H1 (cell line): Measurements from ENCODE around the gene MED13. TPM values are rescaled to one million over a fixed set of nuclear protein-coding genes. Genes with fewer than 3 reads are reported as not detected.

Experiments
- BRCA1 ChIP-seq: IDR thresholded peaks from 2 replicates; pipeline ENCODE4 v1.6.1; 2012; ENCODE audit warnings: low read depth, low read length, improper control_type of control experiment
- CEBPB ChIP-seq: IDR thresholded peaks from 2 replicates; pipeline ENCODE4 v1.6.1; 2012; ENCODE audit warnings: low read depth, low read length
- CHD2 ChIP-seq: IDR thresholded peaks from 2 replicates; pipeline ENCODE4 v1.6.1; 2012; ENCODE audit warnings: low read length, improper control_type of control experiment
- CHD7 ChIP-seq: fragments of 300-600 bp; sonication (generic); IDR thresholded peaks from 2 replicates; pipeline ENCODE4 v1.7.1; 2012; ENCODE audit warnings: low read length, moderate library complexity, mild to moderate bottlenecking, inconsistent platforms; ENCODE audit not compliant: insufficient replicate concordance
- FOSL1 ChIP-seq: IDR thresholded peaks from 2 replicates; pipeline ENCODE4 v1.6.1; 2011; ENCODE audit warnings: mild to moderate bottlenecking, low read depth, low read length, moderate library complexity; ENCODE audit not compliant: insufficient read depth
- SP4 ChIP-seq: IDR thresholded peaks from 2 replicates; pipeline ENCODE4 v1.6.1; 2012; ENCODE audit warnings: low read length, inconsistent platforms
- SUZ12 ChIP-seq: fragments of 200-600 bp; sonication (generic); IDR thresholded peaks from 2 replicates; pipeline ENCODE4 v1.6.1; 2012; ENCODE audit warnings: mild to moderate bottlenecking, inconsistent platforms, low read length, moderate library complexity, mixed read lengths
- TAF1 ChIP-seq: IDR thresholded peaks from 2 replicates; pipeline ENCODE4 v1.6.1; 2011; ENCODE audit warnings: mild to moderate bottlenecking, low read depth, low read length
- polyA plus RNA-seq, 7 experiments: library from polyadenylated mRNA; depleted of rRNA in 3 of 7; stranded (reverse) in 5 of 7; unstranded in 2 of 7; fragments of >200 nt in 5 of 7; fragments of 200-250 nt in 2 of 7; gene quantifications; 1 replicate in 5 of 7; 2 replicates in 1 of 7; 4 replicates in 1 of 7; pipeline versions ENCODE4 v1.2.1 to v1.2.3, GENCODE V29; 2011 to 2013; ENCODE audit warnings: missing spikeins in 2 of 7, mixed read lengths in 2 of 7
- total RNA-seq: library from RNA; stranded (reverse); fragmentation: NEBNext Ultra II Directional; extraction: Animal tissue kit (Norgen Biotek cat#: 25700); gene quantifications from 2 replicates; pipeline ENCODE4 v1.2.1, GENCODE V29; 2021
- TF ChIP-seq, protein P1 (sequence below), 3 experiments: IDR thresholded peaks; 1 replicate in 2 of 3; 2 replicates in 1 of 3; pipeline versions ENCODE4 v1.5.1 to v1.6.1; 2011; ENCODE audit warnings: low read length in 3 of 3, mild to moderate bottlenecking in 3 of 3, inconsistent platforms in 2 of 3, low read depth in 1 of 3, moderate library complexity in 1 of 3; ENCODE audit not compliant: insufficient read depth in 1 of 3; ENCODE audit errors: control extremely low read depth in 1 of 3

Gene MED13
- total and polyA plus RNA-seq, 2 of the 8 experiments (the other 6 are each of a cell fraction or from before 2014, with no cell fraction given), result 11.3 to 44.8 TPM

DNA sequence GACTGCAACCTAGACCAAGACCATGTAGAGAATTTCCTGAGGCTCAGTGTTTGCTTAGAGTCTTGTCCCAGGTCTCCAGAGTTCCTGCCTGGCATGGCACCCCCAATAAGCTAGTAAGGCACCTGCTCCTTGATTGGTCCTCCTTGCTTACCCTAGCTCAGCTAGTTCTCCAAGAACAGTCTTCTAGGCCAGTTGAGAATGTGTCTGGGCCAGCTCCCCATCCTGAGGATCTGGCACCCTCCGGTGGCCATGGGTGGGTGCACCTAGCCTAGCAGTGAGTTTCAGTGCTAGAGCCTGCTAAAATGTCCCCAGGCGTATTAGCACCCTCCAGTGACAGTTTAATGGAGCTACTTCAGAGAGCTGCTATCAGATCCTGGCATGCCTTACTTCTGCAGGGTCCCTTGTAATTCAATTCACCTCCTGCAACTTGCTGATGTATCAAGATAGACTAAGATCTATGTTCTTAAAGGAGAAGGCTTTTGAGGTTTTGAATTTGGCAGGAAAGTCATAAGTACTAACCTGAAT, 44.4 kb upstream of the MED13 start (continued):
- TF ChIP-seq, protein P1, sequence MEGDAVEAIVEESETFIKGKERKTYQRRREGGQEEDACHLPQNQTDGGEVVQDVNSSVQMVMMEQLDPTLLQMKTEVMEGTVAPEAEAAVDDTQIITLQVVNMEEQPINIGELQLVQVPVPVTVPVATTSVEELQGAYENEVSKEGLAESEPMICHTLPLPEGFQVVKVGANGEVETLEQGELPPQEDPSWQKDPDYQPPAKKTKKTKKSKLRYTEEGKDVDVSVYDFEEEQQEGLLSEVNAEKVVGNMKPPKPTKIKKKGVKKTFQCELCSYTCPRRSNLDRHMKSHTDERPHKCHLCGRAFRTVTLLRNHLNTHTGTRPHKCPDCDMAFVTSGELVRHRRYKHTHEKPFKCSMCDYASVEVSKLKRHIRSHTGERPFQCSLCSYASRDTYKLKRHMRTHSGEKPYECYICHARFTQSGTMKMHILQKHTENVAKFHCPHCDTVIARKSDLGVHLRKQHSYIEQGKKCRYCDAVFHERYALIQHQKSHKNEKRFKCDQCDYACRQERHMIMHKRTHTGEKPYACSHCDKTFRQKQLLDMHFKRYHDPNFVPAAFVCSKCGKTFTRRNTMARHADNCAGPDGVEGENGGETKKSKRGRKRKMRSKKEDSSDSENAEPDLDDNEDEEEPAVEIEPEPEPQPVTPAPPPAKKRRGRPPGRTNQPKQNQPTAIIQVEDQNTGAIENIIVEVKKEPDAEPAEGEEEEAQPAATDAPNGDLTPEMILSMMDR (IDR thresholded peaks at IDR 0.05; ENCODE audit: control extremely low read depth in 1 of 3, insufficient read depth in 1 of 3, low read depth in 1 of 3, low read length in 3 of 3), result peak; percentile 90 to 99 (median 99)
- 0 out of 2 replicates have a peak, but pooled peaks have one; percentile 36 for TF ChIP-seq CHD2
- TF ChIP-seq FOSL1, result no peak
- TF ChIP-seq SP4, result no peak; the same call in 1 of the 2 replicates
- TF ChIP-seq CHD7, result no peak
- TF ChIP-seq BRCA1, result no peak
- TF ChIP-seq CEBPB, result no peak
- TF ChIP-seq SUZ12, result no peak
- no peak for TF ChIP-seq TAF1
